Hepatocyte (in vitro differentiated cells): ENCODE data around the gene HSD11B1. TPM values are rescaled to one million over a fixed set of nuclear protein-coding genes. Genes with fewer than 3 reads are reported as not detected.

ENCODE experiments used
- DNase-seq: peaks from one replicate; pipeline ENCODE4 v3.0.0-alpha.2; 2016; ENCODE audit warnings: low spot score
- H2AFZ ChIP-seq: fragments of 200-600 bp; sonication (generic); 2 replicates; pipeline ENCODE4 v1.6.0; 2016; ENCODE audit warnings: antibody characterized with exemption, mild to moderate bottlenecking
- H3K27ac ChIP-seq: fragments of 200-600 bp; sonication (generic); 2 replicates; pipeline ENCODE4 v1.5.1; 2016; ENCODE audit warnings: mild to moderate bottlenecking
- H3K27me3 ChIP-seq: fragments of 200-600 bp; sonication (generic); 2 replicates; pipeline ENCODE4 v1.6.1; 2016
- H3K36me3 ChIP-seq: fragments of 200-600 bp; sonication (generic); replicated peaks from 2 replicates; pipeline ENCODE4 v1.5.1; 2016; ENCODE audit warnings: low read depth; ENCODE audit not compliant: insufficient read depth
- H3K4me1 ChIP-seq: fragments of 200-600 bp; sonication (generic); 2 replicates; pipeline ENCODE4 v1.5.1; 2016; ENCODE audit warnings: mild to moderate bottlenecking, moderate library complexity; ENCODE audit not compliant: insufficient read depth
- H3K4me2 ChIP-seq: fragments of 200-600 bp; sonication (generic); 2 replicates; pipeline ENCODE4 v1.6.0; 2016
- H3K4me3 ChIP-seq: fragments of 200-600 bp; sonication (generic); 2 replicates; pipeline ENCODE4 v1.5.1; 2016; ENCODE audit warnings: mild to moderate bottlenecking
- H3K79me2 ChIP-seq: fragments of 200-600 bp; sonication (generic); 2 replicates; pipeline ENCODE4 v1.6.0; 2017; ENCODE audit warnings: mild to moderate bottlenecking
- H3K9me2 ChIP-seq: fragments of 200-600 bp; sonication (generic); replicated peaks from 2 replicates; pipeline ENCODE4 v1.6.0; 2017; ENCODE audit warnings: mild to moderate bottlenecking; ENCODE audit not compliant: insufficient read depth
- H3K9me3 ChIP-seq: fragments of 200-600 bp; sonication (generic); 2 replicates; pipeline ENCODE4 v1.5.1; 2016; ENCODE audit warnings: low read depth, mild to moderate bottlenecking
- H4K20me1 ChIP-seq: fragments of 200-600 bp; sonication (generic); 2 replicates; pipeline ENCODE4 v1.6.0; 2016; ENCODE audit warnings: mild to moderate bottlenecking; ENCODE audit not compliant: insufficient read depth, poor library complexity, severe bottlenecking
- EZH2 ChIP-seq: fragments of 200-600 bp; sonication (generic); IDR thresholded peaks from 2 replicates; pipeline ENCODE4 v1.6.1; 2016; ENCODE audit warnings: antibody characterized with exemption, mild to moderate bottlenecking, borderline replicate concordance
- EZH2phosphoT487 ChIP-seq: fragments of 200-600 bp; sonication (generic); IDR thresholded peaks from one replicate; pipeline ENCODE4 v1.6.1; 2018; ENCODE audit warnings: antibody characterized with exemption, mild to moderate bottlenecking, low read depth, moderate library complexity; ENCODE audit not compliant: unreplicated experiment, severe bottlenecking
- WGBS: methylation state at CpG from one replicate; pipeline ENCODE4 v1.1.6; 2016; ENCODE audit warnings: low lambda C conversion rate; ENCODE audit errors: missing lambda C conversion rate; 5-methylcytosine and 5-hydroxymethylcytosine counted together
- polyA plus RNA-seq: library from polyadenylated mRNA; unstranded; fragments of >200 nt; fragmentation: Nextera tagmentation; extraction: Ambion mirVana; gene quantifications from 2 replicates; pipeline ENCODE4 v1.2.1, GENCODE V29; 2016
- total RNA-seq: library from RNA; depleted of rRNA; stranded (reverse); fragments of >200 nt; gene quantifications from 2 replicates; pipeline ENCODE4 v1.2.3, GENCODE V29; 2014
- TF ChIP-seq, protein P1 (sequence below): fragments of 200-600 bp; sonication (generic); IDR thresholded peaks from 2 replicates; pipeline ENCODE4 v1.5.1; 2016; ENCODE audit warnings: antibody characterized with exemption, mild to moderate bottlenecking; ENCODE audit not compliant: poor library complexity

Gene HSD11B1
- total and polyA plus RNA-seq, 2 experiments from 2014 or later: 1.7 TPM; not detected in 1

GRCh38 chr1:209736490-209737117 is 32.0 kb downstream of the HSD11B1 start:
- Histone ChIP-seq H3K79me2 (no peaks in the 10 kb centered on the region), H3K27ac (no peak overlapping the region), H3K4me3 (no peak overlapping the region), H3K9me2 (no peaks in the 10 kb centered on the region), H3K4me1 (no peaks in the 10 kb centered on the region), H3K9me3 (no peaks in the 10 kb centered on the region), H3K36me3 (no peaks in the 10 kb centered on the region), H4K20me1 (no peaks in the 10 kb centered on the region), H3K4me2 (no peak overlapping the region), H3K27me3 (peaks cover 4% of the 10 kb centered on the region), H2AFZ (no peak overlapping the region)
- WGBS: 68% methylated on average over 3 of the region's 3 CpGs
- TF ChIP-seq EZH2: no peak
- TF ChIP-seq EZH2phosphoT487: no peak
- TF ChIP-seq, protein P1, sequence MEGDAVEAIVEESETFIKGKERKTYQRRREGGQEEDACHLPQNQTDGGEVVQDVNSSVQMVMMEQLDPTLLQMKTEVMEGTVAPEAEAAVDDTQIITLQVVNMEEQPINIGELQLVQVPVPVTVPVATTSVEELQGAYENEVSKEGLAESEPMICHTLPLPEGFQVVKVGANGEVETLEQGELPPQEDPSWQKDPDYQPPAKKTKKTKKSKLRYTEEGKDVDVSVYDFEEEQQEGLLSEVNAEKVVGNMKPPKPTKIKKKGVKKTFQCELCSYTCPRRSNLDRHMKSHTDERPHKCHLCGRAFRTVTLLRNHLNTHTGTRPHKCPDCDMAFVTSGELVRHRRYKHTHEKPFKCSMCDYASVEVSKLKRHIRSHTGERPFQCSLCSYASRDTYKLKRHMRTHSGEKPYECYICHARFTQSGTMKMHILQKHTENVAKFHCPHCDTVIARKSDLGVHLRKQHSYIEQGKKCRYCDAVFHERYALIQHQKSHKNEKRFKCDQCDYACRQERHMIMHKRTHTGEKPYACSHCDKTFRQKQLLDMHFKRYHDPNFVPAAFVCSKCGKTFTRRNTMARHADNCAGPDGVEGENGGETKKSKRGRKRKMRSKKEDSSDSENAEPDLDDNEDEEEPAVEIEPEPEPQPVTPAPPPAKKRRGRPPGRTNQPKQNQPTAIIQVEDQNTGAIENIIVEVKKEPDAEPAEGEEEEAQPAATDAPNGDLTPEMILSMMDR: no peak
- no peak for DNase-seq

GRCh38 chr1:209737118-209737505 is 32.5 kb downstream of the HSD11B1 start:
- Histone ChIP-seq H3K9me3 (no peaks in the 10 kb centered on the region), H3K4me2 (no peak overlapping the region), H3K4me1 (no peaks in the 10 kb centered on the region), H2AFZ (no peak overlapping the region), H3K4me3 (no peak overlapping the region), H3K79me2 (no peaks in the 10 kb centered on the region), H4K20me1 (no peaks in the 10 kb centered on the region), H3K27me3 (peaks cover 4% of the 10 kb centered on the region), H3K36me3 (no peaks in the 10 kb centered on the region), H3K27ac (no peak overlapping the region), H3K9me2 (no peaks in the 10 kb centered on the region)
- WGBS: 79% methylated on average over 5 of the region's 5 CpGs
- no peak for DNase-seq
- TF ChIP-seq, protein P1: no peak
- TF ChIP-seq EZH2phosphoT487 (no peak), EZH2 (no peak)

- Histone ChIP-seq H3K9me3 (no peaks in the 10 kb centered on the region), H3K27ac (no peak overlapping the region), H3K4me1 (no peaks in the 10 kb centered on the region), H3K79me2 (no peaks in the 10 kb centered on the region), H3K4me3 (no peak overlapping the region), H3K27me3 (peaks cover 4% of the 10 kb centered on the region), H3K9me2 (no peaks in the 10 kb centered on the region), H4K20me1 (no peaks in the 10 kb centered on the region), H2AFZ (no peak overlapping the region), H3K36me3 (no peaks in the 10 kb centered on the region), H3K4me2 (no peak overlapping the region)
- 93% methylated on average over 1 of the region's 1 CpG for WGBS
- no peak for DNase-seq
- TF ChIP-seq, protein P1: no peak
- no peak for TF ChIP-seq EZH2phosphoT487
- TF ChIP-seq EZH2: no peak
These were observed 33.6 kb downstream of the HSD11B1 start for GRCh38 chr1:209738270-209738669.
